Sigmoid colon (tissue), 7 donors: ENCODE results near the gene PIGT. TPM values are rescaled to one million over a fixed set of nuclear protein-coding genes. Genes with fewer than 3 reads are reported as not detected.
A peak's percentile ranks its signal among the peaks of the same experiment; 100 is the strongest.

ENCODE experiments used
- DNase-seq: peaks from one replicate; pipeline ENCODE4 v3.0.0-alpha.2; 2019
- H3K27ac ChIP-seq, 4 donors: fragments of 200-600 bp; sonication (generic); one replicate each; pipeline ENCODE4 v1.5.1; 2016 to 2019; ENCODE audit warnings: mild to moderate bottlenecking in 1 of 4
- H3K27me3 ChIP-seq, 3 donors: fragments of 200-600 bp; sonication (generic); one replicate each; pipeline ENCODE4 v1.5.1; 2019; ENCODE audit warnings: mild to moderate bottlenecking in 1 of 3
- H3K36me3 ChIP-seq, 4 donors: fragments of 200-600 bp; sonication (generic); one replicate each; pipeline ENCODE4 v1.5.1; 2016 to 2019
- H3K4me1 ChIP-seq, 4 donors: fragments of 200-600 bp; sonication (generic); one replicate each; pipeline ENCODE4 v1.5.1; 2017 to 2019
- H3K4me3 ChIP-seq, 4 donors: fragments of 200-600 bp; sonication (generic); one replicate each; pipeline ENCODE4 v1.5.1; 2017 to 2019; ENCODE audit warnings: mild to moderate bottlenecking in 2 of 4, moderate library complexity in 1 of 4
- H3K9me3 ChIP-seq, 4 donors: fragments of 200-600 bp in 3 of 4; sonication (generic) in 3 of 4; one replicate each; pipeline versions ENCODE4 v1.5.1 to v1.6.1; 2013 to 2019
- EP300 ChIP-seq, 4 donors: sonication (generic); formaldehyde crosslinking; IDR thresholded peaks; one replicate each; pipeline ENCODE4 v1.6.1; 2017; ENCODE audit warnings: antibody characterized with exemption in 4 of 4
- POLR2A ChIP-seq, 2 donors: fragments of 450-650 bp; IDR thresholded peaks; one replicate each; pipeline ENCODE4 v1.6.1; 2016; ENCODE audit warnings: antibody characterized with exemption in 2 of 2, mild to moderate bottlenecking in 2 of 2, moderate library complexity in 2 of 2
- POLR2AphosphoS5 ChIP-seq, 4 donors: sonication (generic); formaldehyde crosslinking; IDR thresholded peaks; one replicate each; pipeline ENCODE4 v1.6.1; 2017; ENCODE audit warnings: antibody characterized with exemption in 4 of 4
- WGBS, 2 donors: extraction: QIAGEN DNeasy Blood & Tissue Kit; methylation state at CpG; one replicate each; pipeline ENCODE4 v1.1.7; 2013; 5-methylcytosine and 5-hydroxymethylcytosine counted together
- intact Hi-C: fragments of 100-400 bp; cut with DNase I; formaldehyde crosslinking; loops from one replicate; pipeline ENCODE4 v1.15.1; 2023
- polyA plus RNA-seq, 3 donors: library from polyadenylated mRNA; stranded (reverse); fragments of 200-250 nt; gene quantifications; one replicate each; pipeline ENCODE4 v1.2.3, GENCODE V29; 2013
- total RNA-seq, 4 donors: library from RNA; depleted of rRNA; stranded (reverse); fragments of >200 nt; gene quantifications; one replicate each; pipeline ENCODE4 v1.1.0, GENCODE V29; 2016
- TF ChIP-seq, protein P1 (sequence below), 4 experiments: fragments of 450-650 bp in 3 of 4; fragments of 200-600 bp in 1 of 4; IDR thresholded peaks; one replicate each; pipeline ENCODE4 v1.5.1; 2016 to 2019; ENCODE audit warnings: antibody characterized with exemption in 4 of 4, mild to moderate bottlenecking in 3 of 4, moderate library complexity in 2 of 4
- donor health status: healthy with polysubstance abuse.
- donor health status: Bipolar disorder and iron deficiency.
- donor health status: healthy.

The PIGT gene
- total RNA-seq (10 to 100 TPM; 49.7 to 66.7 (median 56.1) TPM), polyA plus RNA-seq (10 to 100 TPM; 33.0 to 98.7 (median 43.0) TPM)

DNA sequence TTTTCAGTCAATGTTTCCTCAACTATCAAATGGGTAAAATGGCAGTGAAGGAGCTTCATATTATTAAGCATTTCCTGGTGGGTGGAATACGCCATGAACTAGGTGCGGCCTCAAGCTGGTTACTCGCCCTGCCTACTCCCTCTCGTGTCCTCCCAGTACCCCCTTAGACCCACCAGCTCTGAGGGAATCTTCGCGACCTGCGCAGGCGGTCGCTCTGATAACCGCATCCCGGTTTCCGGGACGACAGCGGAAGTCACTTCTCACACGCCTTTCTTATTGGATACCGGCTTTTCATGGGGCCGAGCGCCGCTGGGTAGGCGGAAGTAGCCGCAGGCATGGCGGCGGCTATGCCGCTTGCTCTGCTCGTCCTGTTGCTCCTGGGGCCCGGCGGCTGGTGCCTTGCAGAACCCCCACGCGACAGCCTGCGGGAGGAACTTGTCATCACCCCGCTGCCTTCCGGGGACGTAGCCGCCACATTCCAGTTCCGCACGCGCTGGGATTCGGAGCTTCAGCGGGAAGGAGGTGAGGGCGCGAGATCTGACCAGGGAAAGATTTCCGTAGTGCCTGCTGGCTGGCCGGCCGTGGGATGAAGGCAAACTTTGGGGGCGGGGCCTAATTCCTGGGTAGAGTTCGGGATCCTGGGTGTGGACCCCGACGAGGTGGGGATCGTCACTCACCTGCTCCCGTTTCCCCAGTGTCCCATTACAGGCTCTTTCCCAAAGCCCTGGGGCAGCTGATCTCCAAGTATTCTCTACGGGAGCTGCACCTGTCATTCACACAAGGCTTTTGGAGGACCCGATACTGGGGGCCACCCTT, at the start of gene PIGT:
Gene PIGT, plus strand, starts transcription at position 320 of the 816 bp plus-strand sequence. Its CDS starts 16 bp downstream, at position 336.
- Histone ChIP-seq H3K9me3 (no peaks in the 10 kb centered on the region), H3K4me1 (peaks cover 0 to 46% (median 40%) of the 10 kb centered on the region in 4 donors), H3K4me3 (peak within 1 kb of the TSS; percentile 71 to 89 (median 80)), H3K27me3 (no peaks in the 10 kb centered on the region), H3K27ac (peak within 1 kb of the TSS; percentile 82 to 83 (median 82)), H3K36me3 (peaks cover 9 to 36% (median 22%) of the 10 kb centered on the region in 4 donors)
- 0% methylated on average over 52 of the region's 52 CpGs for WGBS, 2 donors
- TF ChIP-seq, protein P1, sequence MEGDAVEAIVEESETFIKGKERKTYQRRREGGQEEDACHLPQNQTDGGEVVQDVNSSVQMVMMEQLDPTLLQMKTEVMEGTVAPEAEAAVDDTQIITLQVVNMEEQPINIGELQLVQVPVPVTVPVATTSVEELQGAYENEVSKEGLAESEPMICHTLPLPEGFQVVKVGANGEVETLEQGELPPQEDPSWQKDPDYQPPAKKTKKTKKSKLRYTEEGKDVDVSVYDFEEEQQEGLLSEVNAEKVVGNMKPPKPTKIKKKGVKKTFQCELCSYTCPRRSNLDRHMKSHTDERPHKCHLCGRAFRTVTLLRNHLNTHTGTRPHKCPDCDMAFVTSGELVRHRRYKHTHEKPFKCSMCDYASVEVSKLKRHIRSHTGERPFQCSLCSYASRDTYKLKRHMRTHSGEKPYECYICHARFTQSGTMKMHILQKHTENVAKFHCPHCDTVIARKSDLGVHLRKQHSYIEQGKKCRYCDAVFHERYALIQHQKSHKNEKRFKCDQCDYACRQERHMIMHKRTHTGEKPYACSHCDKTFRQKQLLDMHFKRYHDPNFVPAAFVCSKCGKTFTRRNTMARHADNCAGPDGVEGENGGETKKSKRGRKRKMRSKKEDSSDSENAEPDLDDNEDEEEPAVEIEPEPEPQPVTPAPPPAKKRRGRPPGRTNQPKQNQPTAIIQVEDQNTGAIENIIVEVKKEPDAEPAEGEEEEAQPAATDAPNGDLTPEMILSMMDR (IDR thresholded peaks at IDR 0.05), result no peak
- TF ChIP-seq POLR2AphosphoS5 (IDR thresholded peaks at IDR 0.05), result peak; percentile 89 to 94 (median 92)
- TF ChIP-seq EP300 (IDR thresholded peaks at IDR 0.05), result no peak
- peak; percentile 90 for TF ChIP-seq POLR2A (IDR thresholded peaks at IDR 0.05)
- DNase-seq, result peak; percentile 93
- intact Hi-C loops, result no loop called here

DNA sequence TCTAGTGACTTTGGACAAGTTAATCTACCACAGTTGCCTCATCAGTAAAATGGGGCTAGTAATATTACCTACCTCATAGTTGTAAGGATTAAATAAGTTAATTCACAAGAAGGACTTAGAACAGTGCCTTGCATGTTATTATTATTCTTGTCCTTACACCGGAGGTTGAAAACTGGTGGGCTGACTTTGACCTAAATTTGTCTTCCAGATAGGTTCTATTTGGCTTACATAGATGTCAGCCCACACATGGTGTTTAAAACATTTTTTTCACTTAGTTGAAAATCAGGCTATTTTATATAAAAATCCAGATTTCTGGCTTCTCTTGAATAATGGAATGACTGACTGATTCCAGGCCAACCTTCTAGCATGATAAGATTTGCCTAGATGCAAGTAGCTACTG, 49.7 kb upstream of the PIGT start:
- DNase-seq, result no peak
- TF ChIP-seq POLR2A (IDR thresholded peaks at IDR 0.05) (no peak), POLR2AphosphoS5 (IDR thresholded peaks at IDR 0.05) (no peak), EP300 (IDR thresholded peaks at IDR 0.05) (no peak)
- TF ChIP-seq, protein P1 (IDR thresholded peaks at IDR 0.05), result no peak
- WGBS, 2 donors, result 91 to 100% methylated on average over 1 of the region's 1 CpG
- Histone ChIP-seq H3K4me1 (peaks cover 0 to 29% (median 25%) of the 10 kb centered on the region in 4 donors), H3K27ac (peak overlapping the region in 2 of 4 donors; percentile 46 to 96), H3K27me3 (no peaks in the 10 kb centered on the region), H3K4me3 (no peak overlapping the region), H3K9me3 (no peaks in the 10 kb centered on the region), H3K36me3 (peaks cover 13 to 38% (median 22%) of the 10 kb centered on the region in 4 donors)
- intact Hi-C loops, result loop anchor here (10.0 kb wide), 1 partner anchor 569 kb away; the partner anchor contains the start of gene PCIF1

DNA sequence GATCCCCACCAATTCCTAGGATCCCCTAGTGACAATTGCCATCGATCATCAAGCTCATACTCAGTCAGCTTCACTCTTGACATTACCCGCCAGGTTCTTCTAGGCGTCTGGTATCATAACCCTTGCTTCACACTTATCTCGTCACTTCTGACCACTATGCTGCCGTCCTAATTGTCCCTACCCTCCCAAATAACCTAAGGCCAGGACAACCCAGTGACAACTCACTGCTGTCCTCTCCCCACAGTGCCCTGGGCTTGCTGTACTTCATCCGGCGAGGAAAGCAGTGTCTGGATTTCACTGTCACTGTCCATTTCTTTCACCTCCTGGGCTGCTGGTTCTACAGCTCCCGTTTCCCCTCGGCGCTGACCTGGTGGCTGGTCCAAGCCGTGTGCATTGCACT, 49.3 kb upstream of the PIGT start:
- Histone ChIP-seq H3K9me3 (no peaks in the 10 kb centered on the region), H3K4me3 (no peak overlapping the region), H3K36me3 (peaks cover 13 to 38% (median 22%) of the 10 kb centered on the region in 4 donors), H3K27me3 (no peaks in the 10 kb centered on the region), H3K27ac (no peak overlapping the region), H3K4me1 (peaks cover 0 to 29% (median 25%) of the 10 kb centered on the region in 4 donors)
- no peak for TF ChIP-seq POLR2AphosphoS5 (IDR thresholded peaks at IDR 0.05)
- intact Hi-C loops, result loop anchor here (10.0 kb wide), 1 partner anchor 568 kb away; the partner anchor contains the start of gene PCIF1
- WGBS, 2 donors, result 87 to 95% methylated on average over 11 of the region's 11 CpGs
- DNase-seq, result peak; percentile 47

DNA sequence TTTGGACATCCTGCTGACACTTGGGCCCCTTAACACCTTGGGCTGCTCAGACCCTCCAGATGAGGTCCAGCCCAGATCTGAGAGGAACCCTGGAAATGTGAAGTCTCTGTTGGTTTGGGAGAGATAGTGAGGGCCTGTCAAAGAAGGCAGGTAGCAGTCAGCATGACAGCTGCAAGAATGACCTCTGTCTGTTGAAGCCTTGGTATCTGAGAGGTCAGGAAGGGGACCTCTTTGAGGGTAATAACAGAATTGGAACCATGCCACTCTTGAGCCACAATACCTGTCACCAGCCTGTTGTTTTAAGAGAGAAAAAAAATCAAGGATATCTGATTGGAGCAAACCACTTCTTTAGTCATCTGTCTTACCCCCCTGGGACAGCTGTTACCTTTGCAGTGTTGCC, 48.8 kb upstream of the PIGT start:
- intact Hi-C loops, result loop anchor here (10.0 kb wide), 1 partner anchor 568 kb away; the partner anchor contains the start of gene PCIF1
- no peak for TF ChIP-seq POLR2AphosphoS5 (IDR thresholded peaks at IDR 0.05)
- no peak for TF ChIP-seq EP300 (IDR thresholded peaks at IDR 0.05)
- no peak for TF ChIP-seq POLR2A (IDR thresholded peaks at IDR 0.05)
- TF ChIP-seq, protein P1 (IDR thresholded peaks at IDR 0.05), result no peak
- peaks cover 13 to 38% (median 22%) of the 10 kb centered on the region in 4 donors for H3K36me3 ChIP-seq
- peaks cover 0 to 28% (median 24%) of the 10 kb centered on the region in 4 donors for H3K4me1 ChIP-seq
- H3K27me3 ChIP-seq, result no peaks in the 10 kb centered on the region
- H3K9me3 ChIP-seq, result no peaks in the 10 kb centered on the region
- H3K27ac ChIP-seq, result no peak overlapping the region
- no peak for DNase-seq
- no peak overlapping the region for H3K4me3 ChIP-seq
